Heart left ventricle (tissue), 16 donors: ENCODE results near the gene ITGBL1. TPM values are rescaled to one million over a fixed set of nuclear protein-coding genes. Genes with fewer than 3 reads are reported as not detected.

Experiments used
- ATAC-seq, 4 donors: fragments of 200-7000 bp; cut with Tn5 transposase; one replicate each; pipeline ENCODE4 v1.9.1; 2020 to 2022; ENCODE audit warnings: moderate library complexity in 4 of 4, mild to moderate bottlenecking in 3 of 4, moderate number of reproducible peaks in 1 of 4
- DNase-seq, 5 donors: peaks; one replicate each; pipeline ENCODE4 v3.0.0-alpha.2; 2020
- H3K27ac ChIP-seq, 12 donors: fragments of 200-600 bp; sonication (generic) in 4 of 12; one replicate each; pipeline versions ENCODE4 v1.5.0 to v1.8.0; 2016 to 2022; ENCODE audit warnings: mild to moderate bottlenecking in 2 of 12
- H3K27me3 ChIP-seq, 9 donors: fragments of 200-600 bp; sonication (generic) in 2 of 9; one replicate each; pipeline versions ENCODE4 v1.5.1 to v1.8.0; 2016 to 2022; ENCODE audit warnings: mild to moderate bottlenecking in 3 of 9
- H3K36me3 ChIP-seq, 9 donors: fragments of 200-600 bp; sonication (generic) in 2 of 9; one replicate each; pipeline versions ENCODE4 v1.5.0 to v1.8.0; 2018 to 2022; ENCODE audit warnings: mild to moderate bottlenecking in 2 of 9
- H3K4me1 ChIP-seq, 12 donors: fragments of 200-600 bp; sonication (generic) in 4 of 12; one replicate each; pipeline versions ENCODE4 v1.5.0 to v1.8.0; 2016 to 2022; ENCODE audit warnings: mild to moderate bottlenecking in 3 of 12
- H3K4me3 ChIP-seq, 12 donors: fragments of 200-600 bp; sonication (generic) in 4 of 12; one replicate each; pipeline versions ENCODE4 v1.5.0 to v1.8.0; 2017 to 2022; ENCODE audit warnings: mild to moderate bottlenecking in 9 of 12, moderate library complexity in 4 of 12
- H3K9me3 ChIP-seq, 12 donors: fragments of 200-600 bp; sonication (generic) in 4 of 12; one replicate each; pipeline versions ENCODE4 v1.5.0 to v1.8.0; 2016 to 2022; ENCODE audit warnings: mild to moderate bottlenecking in 1 of 12
- POLR2A ChIP-seq, 2 donors: fragments of 450-650 bp; IDR thresholded peaks; one replicate each; pipeline ENCODE4 v1.6.1; 2017; ENCODE audit warnings: antibody characterized with exemption in 2 of 2, mild to moderate bottlenecking in 2 of 2, moderate library complexity in 2 of 2
- WGBS, 4 donors: extraction: QIAGEN DNeasy Blood & Tissue Kit in 2 of 4; methylation state at CpG; one replicate each; pipeline versions ENCODE4 v1.1.5 to v1.1.7; 2013 to 2018; 5-methylcytosine and 5-hydroxymethylcytosine counted together
- intact Hi-C, 10 donors: fragments of 100-400 bp; cut with DNase I; formaldehyde crosslinking; loops; one replicate each; pipeline versions ENCODE4 v1.11.1 to v1.14.2; 2022
- polyA plus RNA-seq, 2 donors: library from polyadenylated mRNA; stranded (reverse); fragments of 200-250 nt; gene quantifications; one replicate each; pipeline ENCODE4 v1.2.3, GENCODE V29; 2013
- total RNA-seq, 9 donors: library from RNA; depleted of rRNA in 2 of 9; stranded (reverse); fragments of >200 nt in 2 of 9; fragmentation: NEBNext Ultra II Directional in 3 of 9; extraction: Animal tissue kit (Norgen Biotek cat#: 25700) in 3 of 9; gene quantifications; one replicate each; pipeline versions ENCODE4 v1.1.0 to v1.2.4, GENCODE V29; 2016 to 2023
- TF ChIP-seq, protein P1 (sequence below), 12 donors: fragments of 200-600 bp; sonication (generic) in 4 of 12; IDR thresholded peaks; one replicate each; pipeline versions ENCODE4 v1.5.0 to v1.8.0; 2018 to 2022; ENCODE audit warnings: antibody characterized with exemption in 12 of 12, mild to moderate bottlenecking in 5 of 12
- donor health status: ischemic (EF 13 %, LVEDD 7.1; RV severe dilation, severe dysfunction).
- donor health status: healthy with polysubstance abuse.
- donor health status: DM: no; HTN: yes; CAD: no.
- donor health status: DM: no; HTN: no; CAD: no.
- donor health status: ischemic (EF 25% LVEDD 6.9; RV normal size, moderate dysfunction).
- donor health status: ischemic (EF 25% LVEDD 5.7; RV mildly dilated, moderate dysfunction).
- donor health status: healthy.
- donor health status: DM: yes; HTN: yes; CAD: no.
- donor health status: ischemic (EF 35%, LVEDD 5.7; RV mildly dilated, moderate dysfunction).
- donor health status: nonischemic (EF 11% LVEDD 7.7; RV severe dilation, severe dysfunction).
- donor health status: DM: yes; HTN: yes; CAD: no.
- donor health status: PGD.
- donor health status: ischemic (EF 29% LVEDD 5.4; RV normal size, mild dysfunction).
- donor health status: nonischemic (EF 23%, LVEDD 6.1; RV moderate dilation, normal function).

ITGBL1 gene
- total and polyA plus RNA-seq, 11 donors = 0.15 to 5.9 (median 2.5) TPM

DNA sequence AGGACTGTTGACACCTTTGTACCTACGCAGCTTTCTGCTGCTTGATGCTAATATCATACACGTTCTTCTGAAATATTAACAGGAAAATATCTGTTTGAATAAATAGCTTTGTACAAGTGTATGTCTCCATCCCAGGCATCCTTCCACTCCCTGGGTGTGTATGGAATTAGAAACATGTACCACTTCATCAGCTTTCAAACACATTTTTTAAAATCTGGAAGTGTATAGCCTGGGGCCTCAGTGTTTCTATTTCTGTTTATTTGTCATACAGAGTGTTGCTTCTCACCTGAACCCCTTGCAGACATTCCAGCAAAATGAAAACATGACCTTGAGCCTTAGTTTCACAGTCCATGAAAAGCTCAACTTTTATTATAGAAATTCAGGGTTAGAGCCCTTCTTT is 168.6 kb downstream of the ITGBL1 start:
- WGBS, 4 donors = 73 to 89% (median 83%) methylated on average over 2 of the region's 2 CpGs

DNA sequence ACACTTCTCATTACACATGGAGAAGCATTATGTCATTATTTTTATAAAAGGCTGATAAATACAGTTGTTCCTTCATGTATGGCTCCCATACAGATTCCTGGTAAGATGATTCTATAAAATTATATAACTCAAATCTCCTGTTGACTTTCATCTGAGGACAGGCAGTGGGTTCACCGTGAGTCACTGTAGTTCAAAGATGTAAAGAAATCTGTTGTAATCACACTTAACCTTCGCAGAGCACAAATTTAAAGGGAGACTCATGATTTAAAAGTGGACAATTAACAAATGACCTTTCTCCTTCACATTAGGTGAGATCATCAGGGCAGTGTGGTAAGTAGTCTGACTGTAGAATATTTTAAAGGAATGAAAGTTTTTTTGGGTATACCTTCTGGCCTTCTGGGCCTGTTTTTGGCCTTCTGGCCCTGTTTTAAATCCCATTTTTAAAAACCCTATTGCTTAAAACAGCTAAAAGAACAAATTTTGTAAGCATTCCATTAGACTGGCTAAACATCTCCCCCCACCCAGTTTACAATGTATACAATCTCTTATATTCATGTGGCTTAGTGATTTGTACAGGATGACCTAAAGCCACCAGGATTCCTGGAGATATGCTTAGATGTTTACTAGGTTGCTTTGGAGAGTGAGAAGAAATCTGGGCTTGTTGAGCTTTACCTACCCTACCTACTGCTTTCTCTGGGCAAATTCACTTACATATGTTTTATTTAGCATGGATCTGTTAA is 171.2 kb downstream of the ITGBL1 start:
- Histone ChIP-seq H3K9me3 (no peaks in the 10 kb centered on the region), H3K27ac (peak overlapping the region in 6 of 12 donors; percentile 41 to 81 (median 63)), H3K36me3 (no peaks in the 10 kb centered on the region), H3K27me3 (no peaks in the 10 kb centered on the region), H3K4me3 (peak overlapping the region in 3 of 12 donors; percentile 13 to 19 (median 14)), H3K4me1 (peaks cover 0 to 26% (median 0%) of the 10 kb centered on the region in 12 donors)
- TF ChIP-seq, protein P1, sequence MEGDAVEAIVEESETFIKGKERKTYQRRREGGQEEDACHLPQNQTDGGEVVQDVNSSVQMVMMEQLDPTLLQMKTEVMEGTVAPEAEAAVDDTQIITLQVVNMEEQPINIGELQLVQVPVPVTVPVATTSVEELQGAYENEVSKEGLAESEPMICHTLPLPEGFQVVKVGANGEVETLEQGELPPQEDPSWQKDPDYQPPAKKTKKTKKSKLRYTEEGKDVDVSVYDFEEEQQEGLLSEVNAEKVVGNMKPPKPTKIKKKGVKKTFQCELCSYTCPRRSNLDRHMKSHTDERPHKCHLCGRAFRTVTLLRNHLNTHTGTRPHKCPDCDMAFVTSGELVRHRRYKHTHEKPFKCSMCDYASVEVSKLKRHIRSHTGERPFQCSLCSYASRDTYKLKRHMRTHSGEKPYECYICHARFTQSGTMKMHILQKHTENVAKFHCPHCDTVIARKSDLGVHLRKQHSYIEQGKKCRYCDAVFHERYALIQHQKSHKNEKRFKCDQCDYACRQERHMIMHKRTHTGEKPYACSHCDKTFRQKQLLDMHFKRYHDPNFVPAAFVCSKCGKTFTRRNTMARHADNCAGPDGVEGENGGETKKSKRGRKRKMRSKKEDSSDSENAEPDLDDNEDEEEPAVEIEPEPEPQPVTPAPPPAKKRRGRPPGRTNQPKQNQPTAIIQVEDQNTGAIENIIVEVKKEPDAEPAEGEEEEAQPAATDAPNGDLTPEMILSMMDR (IDR thresholded peaks at IDR 0.05) = no peak
- no peak for TF ChIP-seq POLR2A (IDR thresholded peaks at IDR 0.05)
- DNase-seq (no peak), ATAC-seq (no peak)
- intact Hi-C loops = no loop called here
- WGBS, 4 donors = 72 to 83% (median 79%) methylated on average over 2 of the region's 2 CpGs

More for the DNA sequence above, 168.6 kb downstream of the ITGBL1 start:
- no peak for ATAC-seq
- Histone ChIP-seq H3K9me3 (no peaks in the 10 kb centered on the region), H3K27ac (no peak overlapping the region), H3K27me3 (no peaks in the 10 kb centered on the region), H3K4me1 (peaks cover 0 to 17% (median 0%) of the 10 kb centered on the region in 12 donors), H3K4me3 (no peak overlapping the region), H3K36me3 (no peaks in the 10 kb centered on the region)
- DNase-seq = no peak
- intact Hi-C loops = no loop called here
- TF ChIP-seq, protein P1 (IDR thresholded peaks at IDR 0.05) = no peak
- no peak for TF ChIP-seq POLR2A (IDR thresholded peaks at IDR 0.05)

DNA sequence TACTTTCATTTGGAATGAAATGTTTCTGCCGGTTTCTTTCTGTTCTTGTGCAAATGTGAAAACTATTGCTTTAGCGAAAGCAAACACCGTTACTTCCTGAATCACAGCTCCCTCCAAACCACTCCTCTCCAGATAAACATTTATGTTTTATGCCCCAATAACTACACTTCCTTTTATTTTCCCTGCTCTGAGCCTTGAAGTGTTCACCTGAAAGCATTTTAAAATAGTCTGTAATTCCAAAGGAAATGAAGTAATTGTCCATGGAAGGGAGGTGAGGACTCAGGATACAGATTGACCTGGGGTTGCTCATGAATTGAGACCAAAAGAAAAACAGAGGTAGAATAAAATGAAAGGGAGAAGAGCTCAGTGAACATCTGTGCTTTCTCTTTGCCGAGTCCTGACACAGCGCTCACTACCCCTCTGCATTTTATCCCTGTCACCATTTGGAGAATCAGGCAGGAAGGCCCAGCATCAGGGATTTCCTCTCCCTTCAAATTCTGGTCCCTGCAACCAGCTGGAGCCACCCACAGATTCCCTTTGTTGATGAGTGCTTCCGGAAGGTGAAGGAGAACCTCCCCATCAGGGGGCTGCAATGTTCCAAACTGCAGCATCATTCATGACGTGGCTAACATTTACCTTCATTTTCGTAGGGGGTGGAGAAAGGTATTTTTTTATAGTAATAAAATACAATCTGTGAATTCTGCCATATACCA is 171.9 kb downstream of the ITGBL1 start:
- peak in 1 of 4 donors; percentile 34 for ATAC-seq
- no peak for TF ChIP-seq POLR2A (IDR thresholded peaks at IDR 0.05)
- TF ChIP-seq, protein P1 (IDR thresholded peaks at IDR 0.05) = no peak
- Histone ChIP-seq H3K4me1 (peaks cover 0 to 26% (median 0%) of the 10 kb centered on the region in 12 donors), H3K27me3 (no peaks in the 10 kb centered on the region), H3K4me3 (peak overlapping the region in 3 of 12 donors; percentile 13 to 19 (median 14)), H3K27ac (peak overlapping the region in 6 of 12 donors; percentile 41 to 81 (median 63)), H3K9me3 (no peaks in the 10 kb centered on the region), H3K36me3 (no peaks in the 10 kb centered on the region)
- 38 to 43% (median 41%) methylated on average over 8 of the region's 8 CpGs for WGBS, 4 donors
- DNase-seq = no peak
- intact Hi-C loops = no loop called here

DNA sequence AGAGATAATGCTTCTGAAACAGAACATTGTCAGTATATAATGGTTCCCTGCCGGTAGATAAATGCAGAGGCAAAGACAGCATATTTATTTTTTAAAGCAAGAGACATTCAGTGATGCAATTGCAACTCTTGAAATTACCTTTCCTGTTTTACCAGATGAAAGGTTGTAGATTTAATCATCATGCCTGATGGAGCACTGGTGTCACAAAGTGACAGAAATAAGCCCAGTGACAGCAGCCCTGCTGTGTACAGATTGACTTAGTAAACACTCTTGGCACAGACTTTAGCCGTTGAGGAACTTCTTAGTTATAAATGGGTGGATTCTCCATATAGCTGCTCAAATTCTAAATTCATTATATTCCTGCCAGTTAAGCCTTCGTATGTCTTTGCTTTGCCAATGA is 172.5 kb downstream of the ITGBL1 start:
- 51 to 71% (median 66%) methylated on average over 3 of the region's 3 CpGs for WGBS, 4 donors
- Histone ChIP-seq H3K9me3 (no peaks in the 10 kb centered on the region), H3K4me1 (peaks cover 0 to 26% (median 0%) of the 10 kb centered on the region in 12 donors), H3K27me3 (no peaks in the 10 kb centered on the region), H3K4me3 (no peak overlapping the region), H3K27ac (peak overlapping the region in 3 of 12 donors; percentile 44 to 81 (median 74)), H3K36me3 (no peaks in the 10 kb centered on the region)
- DNase-seq (no peak), ATAC-seq (no peak)
- intact Hi-C loops = loop anchor here in 1 of 10 donors (5.0 kb wide), 1 partner anchor 72 kb away; no protein-coding TSS in a partner anchor
- TF ChIP-seq, protein P1 (IDR thresholded peaks at IDR 0.05) = no peak
- no peak for TF ChIP-seq POLR2A (IDR thresholded peaks at IDR 0.05)
